ENCODE measurements around the gene KRT82.

Gene KRT82

GRCh38 chr12:52437508-52437907, 31.4 kb upstream of the KRT82 start:
- Histone ChIP-seq H2BK120ac (ENCODE audit: insufficient read depth, low read length, poor library complexity) (peak overlapping the region; percentile 94), H3K14ac (ENCODE audit: low read length) (peak overlapping the region; percentile 86), H3K4ac (ENCODE audit: low read depth, low read length) (peak overlapping the region; percentile 43), H2BK12ac (ENCODE audit: low read length) (peak overlapping the region; percentile 76), H3K4me1 (ENCODE audit: control insufficient read depth in 1 of 2, insufficient read depth in 2 of 2, low read length in 2 of 2) (peaks cover 37 to 50% of the 10 kb centered on the region in 2 experiments), H3K27ac (ENCODE audit: low read depth, low read length) (peak overlapping the region; percentile 83), H3K9ac (ENCODE audit: low read length) (no peak overlapping the region), H2AK5ac (ENCODE audit: low read length) (peak overlapping the region; percentile 81), H3K9me3 (ENCODE audit: insufficient read depth, low read depth, low read length) (no peaks in the 10 kb centered on the region), H4K8ac (ENCODE audit: low read depth, low read length) (peak overlapping the region; percentile 32), H3K4me3 (ENCODE audit: low read depth, low read length) (no peak overlapping the region), H2BK5ac (ENCODE audit: low read depth, low read length, poor library complexity) (peak overlapping the region; percentile 72), H3K4me2 (ENCODE audit: low read length) (no peak overlapping the region), H4K91ac (ENCODE audit: low read depth, low read length) (peak overlapping the region; percentile 92), H2AFZ (ENCODE audit: insufficient read depth, low read length, poor library complexity) (no peak overlapping the region), H3K18ac (ENCODE audit: low read length) (peak overlapping the region; percentile 61), H3K36me3 (ENCODE audit: control insufficient read depth in 1 of 2, insufficient read depth in 2 of 2, low read length in 2 of 2) (no peaks in the 10 kb centered on the region), H4K12ac (ENCODE audit: low read depth, low read length) (no peak overlapping the region), H3K79me2 (ENCODE audit: control insufficient read depth, insufficient read depth, low read length, poor library complexity) (peaks cover 2% of the 10 kb centered on the region), H3K27me3 (ENCODE audit: insufficient read depth, low read length) (no peaks in the 10 kb centered on the region), H3K79me1 (ENCODE audit: low read length) (peaks cover 51% of the 10 kb centered on the region), H3K23ac (ENCODE audit: low read length) (no peak overlapping the region)
- no peak for DNase-seq
- no CpG with 5 or more reads among the region's 9 CpGs for WGBS (ENCODE audit: extremely low coverage, insufficient coverage, insufficient read length)

DNA sequence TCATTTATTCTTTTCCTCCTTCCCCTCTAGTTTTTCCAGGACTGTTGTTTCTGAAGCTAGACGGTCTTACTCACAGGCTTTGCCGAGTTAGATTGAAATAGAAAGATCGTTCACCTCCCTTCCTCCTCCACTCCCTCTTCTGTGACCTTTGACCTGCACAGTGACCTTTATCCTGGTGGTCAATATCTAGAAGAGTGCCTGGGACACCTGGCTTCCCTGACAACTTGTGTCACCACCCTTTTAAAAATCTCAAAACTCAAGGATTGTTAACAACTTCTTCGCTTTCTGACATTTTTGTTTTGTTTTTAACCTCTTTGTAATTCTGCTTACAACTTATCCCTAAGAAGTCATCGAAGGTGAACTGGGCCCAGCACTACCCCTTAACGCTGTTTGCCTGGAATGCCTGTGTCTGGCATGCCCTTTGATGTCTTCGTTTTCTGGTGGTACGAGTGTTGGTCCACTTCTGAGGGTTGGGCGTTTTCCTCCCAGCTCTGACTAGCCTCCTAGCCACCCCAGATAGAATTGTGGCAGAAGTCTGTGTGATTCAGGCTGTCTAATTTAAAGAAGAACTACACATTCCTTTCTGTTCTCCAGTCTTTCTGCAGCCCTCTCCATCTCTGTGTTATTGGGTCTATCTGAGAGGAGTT, 30.8 kb upstream of the KRT82 start:
- Histone ChIP-seq H2BK12ac (ENCODE audit: low read length) (peak overlapping the region; percentile 21), H3K4me2 (ENCODE audit: low read length) (no peak overlapping the region), H2AK5ac (ENCODE audit: low read length) (no peak overlapping the region), H3K23ac (ENCODE audit: low read length) (no peak overlapping the region), H3K36me3 (ENCODE audit: control insufficient read depth in 1 of 2, insufficient read depth in 2 of 2, low read length in 2 of 2) (no peaks in the 10 kb centered on the region), H3K4ac (ENCODE audit: low read depth, low read length) (no peak overlapping the region), H3K27ac (ENCODE audit: low read depth, low read length) (peak overlapping the region; percentile 83), H3K9ac (ENCODE audit: low read length) (no peak overlapping the region), H4K8ac (ENCODE audit: low read depth, low read length) (no peak overlapping the region), H3K79me2 (ENCODE audit: control insufficient read depth, insufficient read depth, low read length, poor library complexity) (peaks cover 2% of the 10 kb centered on the region), H3K18ac (ENCODE audit: low read length) (no peak overlapping the region), H3K4me3 (ENCODE audit: low read depth, low read length) (no peak overlapping the region), H3K27me3 (ENCODE audit: insufficient read depth, low read length) (no peaks in the 10 kb centered on the region), H2BK120ac (ENCODE audit: insufficient read depth, low read length, poor library complexity) (peak overlapping the region; percentile 94), H3K14ac (ENCODE audit: low read length) (no peak overlapping the region), H2BK5ac (ENCODE audit: low read depth, low read length, poor library complexity) (peak overlapping the region; percentile 72), H3K9me3 (ENCODE audit: insufficient read depth, low read depth, low read length) (no peaks in the 10 kb centered on the region), H3K79me1 (ENCODE audit: low read length) (peaks cover 46% of the 10 kb centered on the region), H2AFZ (ENCODE audit: insufficient read depth, low read length, poor library complexity) (no peak overlapping the region), H3K4me1 (ENCODE audit: control insufficient read depth in 1 of 2, insufficient read depth in 2 of 2, low read length in 2 of 2) (peaks cover 34 to 44% of the 10 kb centered on the region in 2 experiments), H4K91ac (ENCODE audit: low read depth, low read length) (peak overlapping the region; percentile 92), H4K12ac (ENCODE audit: low read depth, low read length) (no peak overlapping the region)
- no CpG with 5 or more reads among the region's 9 CpGs for WGBS (ENCODE audit: extremely low coverage, insufficient coverage, insufficient read length)
- DNase-seq, result peak in 1 of 2 donors; percentile 15

DNA sequence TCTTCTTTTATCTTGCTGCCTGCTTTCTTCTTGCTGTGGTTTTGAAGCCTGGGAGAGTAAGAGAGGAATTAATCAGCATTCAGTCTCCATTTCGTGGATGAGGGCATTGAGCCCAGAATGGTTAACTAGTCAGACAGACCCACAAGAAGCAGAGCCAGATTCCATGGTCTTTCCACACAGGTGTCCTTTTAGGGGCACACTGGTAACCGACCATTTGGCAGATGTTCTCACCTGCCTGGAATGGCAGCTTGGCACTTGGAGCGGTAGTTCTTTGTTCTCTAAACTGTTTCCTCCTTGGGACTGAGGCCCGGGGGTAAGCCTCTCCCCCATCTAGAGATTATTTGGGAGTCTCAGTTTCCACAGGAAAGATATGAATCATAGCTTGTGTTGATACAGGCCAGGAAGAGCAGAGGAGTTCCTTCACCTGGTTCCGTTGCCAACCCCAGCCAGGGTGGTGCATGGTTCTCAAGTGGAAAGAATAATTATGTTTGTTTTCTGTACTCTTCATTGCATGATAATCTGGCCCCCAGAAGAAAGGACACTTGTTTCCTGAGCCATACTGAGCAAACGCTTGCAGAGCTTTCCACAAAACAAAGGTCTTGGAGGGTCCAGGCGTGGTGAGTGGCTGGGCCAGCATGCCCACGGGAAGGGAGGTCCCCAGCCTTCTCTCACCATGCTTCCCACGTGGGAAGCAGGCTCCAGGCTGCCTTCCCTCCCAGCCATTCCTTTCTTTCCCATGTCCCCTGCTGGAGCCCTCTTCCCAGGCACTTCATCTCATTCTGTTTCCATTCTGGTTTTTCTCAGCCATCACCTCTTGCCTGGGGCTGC, 30.1 kb upstream of the KRT82 start:
- no peak for DNase-seq
- Histone ChIP-seq H3K23ac (ENCODE audit: low read length) (no peak overlapping the region), H2BK12ac (ENCODE audit: low read length) (peak overlapping the region; percentile 90), H3K27me3 (ENCODE audit: insufficient read depth, low read length) (no peaks in the 10 kb centered on the region), H2AK5ac (ENCODE audit: low read length) (peak overlapping the region; percentile 95), H3K4me1 (ENCODE audit: control insufficient read depth in 1 of 2, insufficient read depth in 2 of 2, low read length in 2 of 2) (peaks cover 29 to 39% of the 10 kb centered on the region in 2 experiments), H3K9me3 (ENCODE audit: insufficient read depth, low read depth, low read length) (no peaks in the 10 kb centered on the region), H2BK120ac (ENCODE audit: insufficient read depth, low read length, poor library complexity) (peak overlapping the region; percentile 75), H3K9ac (ENCODE audit: low read length) (no peak overlapping the region), H3K4me2 (ENCODE audit: low read length) (no peak overlapping the region), H3K4me3 (ENCODE audit: low read depth, low read length) (no peak overlapping the region), H4K8ac (ENCODE audit: low read depth, low read length) (peak overlapping the region; percentile 35), H3K18ac (ENCODE audit: low read length) (peak overlapping the region; percentile 43), H3K14ac (ENCODE audit: low read length) (peak overlapping the region; percentile 30), H3K4ac (ENCODE audit: low read depth, low read length) (peak overlapping the region; percentile 56), H3K79me2 (ENCODE audit: control insufficient read depth, insufficient read depth, low read length, poor library complexity) (peaks cover 2% of the 10 kb centered on the region), H2AFZ (ENCODE audit: insufficient read depth, low read length, poor library complexity) (peak overlapping the region; percentile 8), H4K91ac (ENCODE audit: low read depth, low read length) (peak overlapping the region; percentile 74), H3K79me1 (ENCODE audit: low read length) (peaks cover 46% of the 10 kb centered on the region), H3K36me3 (ENCODE audit: control insufficient read depth in 1 of 2, insufficient read depth in 2 of 2, low read length in 2 of 2) (no peaks in the 10 kb centered on the region), H2BK5ac (ENCODE audit: low read depth, low read length, poor library complexity) (peak overlapping the region; percentile 75), H3K27ac (ENCODE audit: low read depth, low read length) (peak overlapping the region; percentile 83), H4K12ac (ENCODE audit: low read depth, low read length) (no peak overlapping the region)
- WGBS (ENCODE audit: extremely low coverage, insufficient coverage, insufficient read length), result no CpG with 5 or more reads among the region's 9 CpGs

- Histone ChIP-seq H3K14ac (ENCODE audit: low read length) (peak overlapping the region; percentile 30), H3K27me3 (ENCODE audit: insufficient read depth, low read length) (no peaks in the 10 kb centered on the region), H3K36me3 (ENCODE audit: control insufficient read depth in 1 of 2, insufficient read depth in 2 of 2, low read length in 2 of 2) (no peaks in the 10 kb centered on the region), H3K79me1 (ENCODE audit: low read length) (peaks cover 41% of the 10 kb centered on the region), H2BK12ac (ENCODE audit: low read length) (peak overlapping the region; percentile 90), H3K79me2 (ENCODE audit: control insufficient read depth, insufficient read depth, low read length, poor library complexity) (peaks cover 2% of the 10 kb centered on the region), H2AFZ (ENCODE audit: insufficient read depth, low read length, poor library complexity) (peak overlapping the region; percentile 8), H3K23ac (ENCODE audit: low read length) (no peak overlapping the region), H4K12ac (ENCODE audit: low read depth, low read length) (no peak overlapping the region), H3K4me1 (ENCODE audit: control insufficient read depth in 1 of 2, insufficient read depth in 2 of 2, low read length in 2 of 2) (peaks cover 25 to 34% of the 10 kb centered on the region in 2 experiments), H4K8ac (ENCODE audit: low read depth, low read length) (peak overlapping the region; percentile 35), H2AK5ac (ENCODE audit: low read length) (peak overlapping the region; percentile 95), H3K4ac (ENCODE audit: low read depth, low read length) (no peak overlapping the region), H3K27ac (ENCODE audit: low read depth, low read length) (peak overlapping the region; percentile 83), H3K18ac (ENCODE audit: low read length) (no peak overlapping the region), H2BK120ac (ENCODE audit: insufficient read depth, low read length, poor library complexity) (peak overlapping the region; percentile 75), H3K4me2 (ENCODE audit: low read length) (no peak overlapping the region), H4K91ac (ENCODE audit: low read depth, low read length) (peak overlapping the region; percentile 74), H3K9ac (ENCODE audit: low read length) (no peak overlapping the region), H3K9me3 (ENCODE audit: insufficient read depth, low read depth, low read length) (no peaks in the 10 kb centered on the region), H2BK5ac (ENCODE audit: low read depth, low read length, poor library complexity) (peak overlapping the region; percentile 75), H3K4me3 (ENCODE audit: low read depth, low read length) (no peak overlapping the region)
- WGBS (ENCODE audit: extremely low coverage, insufficient coverage, insufficient read length), result no CpG with 5 or more reads among the region's 6 CpGs
- DNase-seq, result no peak
Measured at GRCh38 chr12:52435659-52435999, 29.5 kb upstream of the KRT82 start.

All from trophoblast cell (in vitro differentiated cells and primary cell).